Hypothalamus (tissue), 51 donors: ENCODE data around the gene ADAM11.
"Not testable (repeated sequence)": the region's sequence is repeated elsewhere in the genome, so short reads cannot be mapped to it uniquely, and the experiment has no call there.

Source experiments
- DNase-seq, 51 donors: peaks; one replicate each; lab custom pipeline; 2025; lab: John Stamatoyannopoulos, UW

Gene ADAM11

GRCh38 chr17:44755180-44755579 is 3.6 kb upstream of the ADAM11 start:
- not testable (repeated sequence) for DNase-seq

GRCh38 chr17:44757045-44757917 is 1.5 kb upstream of the ADAM11 start:
- no peak for DNase-seq

GRCh38 chr17:44757918-44758413 is 822 bp upstream of the ADAM11 start:
- DNase-seq: no peak

- DNase-seq: peak in 4 of 51 donors; percentile 17 to 38 (median 26)
Observed at GRCh38 chr17:44759086-44759915, 513 bp downstream of the ADAM11 start.

GRCh38 chr17:44759916-44760243 is 1.1 kb downstream of the ADAM11 start:
- no peak for DNase-seq

GRCh38 chr17:44760474-44761308 is 1.9 kb downstream of the ADAM11 start:
- DNase-seq: no peak

GRCh38 chr17:44761932-44762810 is 3.4 kb downstream of the ADAM11 start:
- no peak for DNase-seq

- no peak for DNase-seq
Observed at GRCh38 chr17:44763170-44763569, 4.4 kb downstream of the ADAM11 start.

- DNase-seq: no peak
Observed at GRCh38 chr17:44765965-44766364, 7.2 kb downstream of the ADAM11 start.

- DNase-seq: peak in 19 of 51 donors; percentile 8 to 64 (median 31)
Observed at GRCh38 chr17:44766409-44767038, 7.7 kb downstream of the ADAM11 start.

- no peak for DNase-seq
Observed at GRCh38 chr17:44767493-44767892, 8.7 kb downstream of the ADAM11 start.

- no peak for DNase-seq
Observed at GRCh38 chr17:44768505-44769142, 9.8 kb downstream of the ADAM11 start.

GRCh38 chr17:44769230-44769629 is 10.4 kb downstream of the ADAM11 start:
- DNase-seq: no peak

GRCh38 chr17:44769647-44770084 is 10.9 kb downstream of the ADAM11 start:
- DNase-seq: no peak

GRCh38 chr17:44770166-44770925 is 11.6 kb downstream of the ADAM11 start:
- no peak for DNase-seq

- no peak for DNase-seq
Observed at GRCh38 chr17:44772308-44773045, 13.7 kb downstream of the ADAM11 start.

- no peak for DNase-seq
Observed at GRCh38 chr17:44773140-44773539, 14.4 kb downstream of the ADAM11 start.
